ENCODE data around the gene GDPD4. TPM values are rescaled to one million over a fixed set of nuclear protein-coding genes. Genes with fewer than 3 reads are reported as not detected.
"Not testable (repeated sequence)": the region's sequence is repeated elsewhere in the genome, so short reads cannot be mapped to it uniquely, and the experiment has no call there.

GDPD4 gene
- polyA plus RNA-seq, 3 donors = not detected

DNA sequence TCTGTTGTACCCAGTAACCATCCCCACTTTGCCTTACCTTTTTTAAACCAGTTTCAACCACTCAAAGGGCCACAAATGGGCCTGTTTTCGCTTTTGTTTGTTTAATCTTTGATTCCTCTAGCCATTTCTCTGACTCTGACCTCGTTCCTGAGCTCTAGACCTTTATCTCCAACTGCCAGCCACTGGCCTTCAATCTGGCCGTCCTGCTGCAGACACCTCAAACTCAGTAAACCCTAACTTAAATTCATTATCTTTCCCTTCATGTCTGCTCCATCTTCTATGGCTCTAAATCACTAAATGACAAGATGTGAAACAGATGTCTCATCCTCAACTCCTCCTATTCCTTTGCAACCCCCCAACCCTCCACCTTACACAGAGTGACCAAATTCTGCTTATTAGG is 1.3 kb upstream of the GDPD4 start:
- no peak overlapping the region for H3K27ac ChIP-seq (ENCODE audit: low read depth, low read length)
- WGBS, 3 donors = 56 to 83% (median 77%) methylated on average over 3 of the region's 3 CpGs

DNA sequence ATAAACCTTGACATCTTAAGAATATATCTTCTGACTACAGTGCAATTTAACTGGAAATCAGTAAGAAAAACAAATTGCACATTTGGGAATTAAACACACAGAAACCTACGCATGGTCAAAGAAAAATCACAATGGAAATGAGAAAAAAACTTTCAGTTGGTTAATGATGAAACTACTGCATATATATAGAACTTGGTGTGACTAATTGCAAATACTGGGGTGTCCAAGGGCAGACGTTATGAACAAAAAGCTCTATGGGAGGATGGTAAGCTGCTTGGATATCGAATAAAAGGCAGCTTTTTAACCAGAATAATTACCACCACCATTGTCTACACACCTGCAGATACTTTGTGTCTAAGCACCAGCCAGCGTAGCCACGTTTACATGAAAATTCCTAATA is 791 bp downstream of the GDPD4 start:
- no peak overlapping the region for H3K27ac ChIP-seq (ENCODE audit: low read depth, low read length)
- 62 to 74% (median 65%) methylated on average over 5 of the region's 5 CpGs for WGBS, 3 donors

- 82 to 94% (median 90%) methylated on average over 6 of the region's 6 CpGs for WGBS, 3 donors
- not testable (repeated sequence) for H3K27ac ChIP-seq (ENCODE audit: low read depth, low read length)
Observed at GRCh38 chr11:77300028-77300427, 1.5 kb downstream of the GDPD4 start.

GRCh38 chr11:77299528-77299993 is 1.9 kb downstream of the GDPD4 start:
- 40 to 76% (median 70%) methylated on average over 2 of the region's 2 CpGs for WGBS, 3 donors
- no peak overlapping the region for H3K27ac ChIP-seq (ENCODE audit: low read depth, low read length)

GRCh38 chr11:77294040-77294439 is 7.4 kb downstream of the GDPD4 start:
- H3K27ac ChIP-seq (ENCODE audit: low read depth, low read length) = no peak overlapping the region
- WGBS, 3 donors = 86 to 89% (median 86%) methylated on average over 3 of the region's 3 CpGs

DNA sequence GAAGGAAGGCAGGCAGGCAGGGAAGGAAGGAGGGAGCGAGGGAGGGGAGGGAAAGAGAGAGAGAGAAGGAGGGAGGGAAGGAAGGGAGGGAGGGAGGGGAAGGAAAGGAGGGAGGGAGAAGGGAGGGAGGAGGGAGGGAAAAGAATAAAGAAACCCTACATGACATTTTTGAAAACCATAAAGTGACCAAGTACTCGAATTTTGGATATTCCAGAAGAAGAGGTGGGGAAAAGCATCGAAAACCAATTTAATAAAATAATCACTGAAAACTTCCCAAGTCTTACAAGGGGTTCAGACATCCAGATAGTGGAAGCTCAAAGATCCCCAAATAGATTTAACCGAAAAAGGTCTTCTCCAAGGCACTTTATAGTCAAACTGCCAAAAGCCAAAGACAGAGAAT is 11.7 kb downstream of the GDPD4 start:
- 87 to 97% (median 90%) methylated on average over 4 of the region's 4 CpGs for WGBS, 3 donors
- no peak overlapping the region for H3K27ac ChIP-seq (ENCODE audit: low read depth, low read length)

DNA sequence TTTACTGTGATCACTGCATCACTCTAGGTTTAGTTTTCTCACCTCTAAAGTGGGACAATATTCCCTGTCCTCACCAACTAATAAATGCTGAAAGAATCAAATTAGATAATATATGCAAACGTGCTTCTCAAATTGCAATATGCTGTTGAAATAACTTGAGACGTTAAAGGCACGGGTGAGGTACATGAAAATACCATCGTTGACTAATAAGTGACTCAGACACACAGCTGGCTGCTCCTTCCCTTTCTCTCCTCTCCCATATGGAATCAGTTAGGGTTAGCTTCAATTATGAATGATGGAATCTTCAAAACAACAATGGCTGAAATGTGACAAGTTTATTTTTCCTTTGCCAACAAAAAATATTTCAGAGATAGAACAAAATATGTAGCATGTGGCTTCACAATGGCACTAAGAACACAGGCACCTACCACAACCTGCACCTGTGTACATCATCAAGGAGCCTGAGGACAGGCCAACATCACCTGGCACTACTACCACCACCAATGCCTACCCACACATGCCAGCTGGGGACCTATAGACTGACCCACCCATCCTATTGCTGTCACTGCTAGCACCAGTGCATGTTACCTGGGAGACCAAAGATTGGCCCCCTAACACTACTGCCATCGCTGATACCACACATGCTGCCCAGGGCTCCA is 13.7 kb downstream of the GDPD4 start:
- no peak overlapping the region for H3K27ac ChIP-seq (ENCODE audit: low read depth, low read length)
- 71 to 89% (median 76%) methylated on average over 5 of the region's 5 CpGs for WGBS, 3 donors

- WGBS, 3 donors = 88 to 93% (median 91%) methylated on average over 3 of the region's 3 CpGs
- no peak overlapping the region for H3K27ac ChIP-seq (ENCODE audit: low read depth, low read length)
Observed at GRCh38 chr11:77287136-77287535, 14.3 kb downstream of the GDPD4 start.

DNA sequence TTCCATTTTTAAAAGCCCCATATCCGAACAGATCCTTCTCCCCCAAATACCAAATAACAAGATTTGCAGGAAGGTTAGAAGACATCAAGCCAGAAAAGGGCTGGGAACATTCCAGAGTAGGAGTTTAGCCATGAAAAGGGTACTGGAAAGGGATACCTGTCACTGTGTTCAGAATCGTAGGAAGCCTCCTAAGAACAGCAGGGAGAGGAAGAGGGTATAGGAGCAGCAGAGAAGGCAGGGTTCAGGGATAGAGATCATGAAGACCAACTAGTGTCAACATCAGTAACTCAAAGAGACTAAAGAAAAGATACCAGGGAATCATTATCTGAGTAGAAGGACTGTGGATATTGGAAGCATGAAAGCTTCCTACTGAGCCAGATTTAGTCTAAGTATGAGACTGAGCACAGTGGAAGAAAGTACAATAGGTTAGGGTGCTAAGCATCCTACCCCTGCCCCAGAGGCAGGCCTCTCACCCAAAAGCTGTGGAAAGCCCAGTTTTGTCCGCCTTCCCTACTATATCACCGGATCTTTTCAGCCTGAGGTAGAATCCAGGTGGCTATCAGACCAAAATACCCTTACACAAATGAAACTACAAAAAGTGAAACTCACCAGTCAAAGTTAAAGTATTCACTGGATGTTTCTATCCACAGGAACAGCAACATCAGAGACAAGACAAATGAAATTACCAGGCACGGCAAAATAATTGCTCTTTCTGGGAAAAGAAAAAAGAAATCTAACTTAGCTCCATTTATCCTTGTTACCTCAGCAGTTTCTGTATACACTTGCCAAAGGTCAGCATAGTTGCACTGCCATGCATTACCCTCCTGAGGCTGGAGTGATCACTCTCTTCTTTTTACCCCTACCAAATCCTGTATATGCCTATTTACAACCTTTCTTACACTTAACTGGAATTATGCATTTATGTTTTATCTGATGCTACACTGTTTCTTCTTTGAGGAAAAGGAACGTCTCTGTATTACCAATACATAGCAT is 16.7 kb downstream of the GDPD4 start:
- no peak overlapping the region for H3K27ac ChIP-seq (ENCODE audit: low read depth, low read length)
- 76 to 87% (median 81%) methylated on average over 6 of the region's 6 CpGs for WGBS, 3 donors

- H3K27ac ChIP-seq (ENCODE audit: low read depth, low read length) = no peak overlapping the region
- WGBS, 3 donors = 52 to 85% (median 75%) methylated on average over 3 of the region's 3 CpGs
Observed at GRCh38 chr11:77283101-77283500, 18.4 kb downstream of the GDPD4 start.

- no peak overlapping the region for H3K27ac ChIP-seq (ENCODE audit: low read depth, low read length)
- WGBS, 3 donors = 61 to 86% (median 70%) methylated on average over 2 of the region's 2 CpGs
Observed at GRCh38 chr11:77278595-77279506, 22.6 kb downstream of the GDPD4 start.

- H3K27ac ChIP-seq (ENCODE audit: low read depth, low read length) = no peak overlapping the region
- 66 to 76% (median 74%) methylated on average over 2 of the region's 2 CpGs for WGBS, 3 donors
Observed at GRCh38 chr11:77276271-77276670, 25.2 kb downstream of the GDPD4 start.

- no peak overlapping the region for H3K27ac ChIP-seq (ENCODE audit: low read depth, low read length)
- 78 to 82% (median 80%) methylated on average over 3 of the region's 3 CpGs for WGBS, 3 donors
Observed at GRCh38 chr11:77270921-77271320, 30.6 kb downstream of the GDPD4 start.

GRCh38 chr11:77269484-77270123 is 31.9 kb downstream of the GDPD4 start:
- H3K27ac ChIP-seq (ENCODE audit: low read depth, low read length) = no peak overlapping the region
- 89 to 96% (median 93%) methylated on average over 1 of the region's 1 CpG for WGBS, 3 donors

DNA sequence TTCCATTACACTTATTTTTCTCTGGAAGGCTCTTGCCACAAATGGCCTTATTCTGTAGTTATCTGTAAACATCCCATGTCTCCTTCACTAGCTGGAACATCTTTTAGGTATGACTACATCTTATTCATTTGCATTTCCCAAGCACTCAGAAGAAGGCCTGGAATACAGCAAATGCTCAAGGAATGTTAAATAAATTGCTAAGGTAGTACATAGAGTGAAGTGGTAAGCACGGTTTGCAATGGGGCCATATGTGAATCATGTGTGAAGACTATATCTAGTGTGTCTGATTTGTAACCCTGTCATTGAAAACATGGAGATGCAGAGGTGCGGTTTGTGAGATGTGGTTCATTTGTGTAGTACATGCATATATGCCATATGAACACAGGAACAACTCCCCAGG is 33.5 kb downstream of the GDPD4 start:
- 95 to 99% (median 98%) methylated on average over 2 of the region's 2 CpGs for WGBS, 3 donors
- H3K27ac ChIP-seq (ENCODE audit: low read depth, low read length) = no peak overlapping the region

DNA sequence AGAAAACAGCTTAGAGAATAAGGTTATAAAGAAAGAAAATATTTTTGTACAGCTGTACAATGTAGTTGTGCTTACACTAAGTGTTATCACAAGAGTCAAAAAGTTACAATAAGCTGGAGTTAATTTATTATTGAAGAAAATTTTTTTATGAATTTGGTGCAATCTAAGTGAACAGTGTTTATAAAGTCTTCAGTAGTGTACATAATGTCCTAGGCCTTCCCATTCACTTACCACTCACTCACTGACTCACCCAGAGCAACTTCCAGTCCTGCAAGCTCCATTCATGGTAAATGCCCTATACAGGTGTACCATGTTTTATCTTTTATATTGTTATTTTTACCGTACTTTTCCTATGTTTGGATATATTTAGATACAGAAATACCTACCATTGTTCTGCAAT is 34.7 kb downstream of the GDPD4 start:
- H3K27ac ChIP-seq (ENCODE audit: low read depth, low read length) = no peak overlapping the region
- 73 to 89% (median 77%) methylated on average over 1 of the region's 1 CpG for WGBS, 3 donors

DNA sequence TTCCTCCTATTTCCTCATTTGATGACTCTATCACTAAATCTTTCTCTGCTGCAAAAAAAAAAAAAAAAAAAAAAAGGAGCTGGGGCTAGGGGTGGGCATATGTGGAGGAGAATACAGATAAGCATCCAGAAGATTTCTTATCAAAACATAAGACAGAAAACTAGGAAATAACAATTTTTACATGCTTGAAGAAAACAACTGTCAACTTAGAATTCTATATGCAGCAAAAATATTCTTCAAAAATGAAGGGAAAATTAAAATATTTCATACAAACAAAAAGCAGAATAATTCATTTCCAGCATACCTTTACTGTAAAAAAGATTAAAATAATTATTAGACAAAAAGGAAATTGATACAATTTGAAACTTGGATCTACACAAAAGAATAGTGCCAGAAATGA is 38.7 kb downstream of the GDPD4 start:
- H3K27ac ChIP-seq (ENCODE audit: low read depth, low read length) = no peak overlapping the region

GRCh38 chr11:77259641-77260040 is 41.8 kb downstream of the GDPD4 start:
- no peak overlapping the region for H3K27ac ChIP-seq (ENCODE audit: low read depth, low read length)
- 67 to 84% (median 79%) methylated on average over 2 of the region's 2 CpGs for WGBS, 3 donors

Measured in adipose tissue (tissue), 3 donors.